K562 (cell line): Measurements from ENCODE around the gene PDCD7. TPM values are rescaled to one million over a fixed set of nuclear protein-coding genes. Genes with fewer than 3 reads are reported as not detected.

Experiments
- ATAC-seq: fragments of 200-7000 bp; cut with Tn5 transposase; 3 replicates; pipeline ENCODE4 v1.9.1; 2020; ENCODE audit warnings: moderate library complexity
- BruUV-seq: library from RNA; stranded (reverse); fragments of 400-500 nt; replicated peaks from 2 replicates; lab custom pipeline; 2021; lab: Mats Ljungman, UMichigan
- CTCF ChIA-PET: fragments of 300-600 bp; formaldehyde crosslinking; extraction: SDS; loops from one replicate; lab custom pipeline; 2021; ENCODE audit warnings: low intra/inter-chr PET ratio; lab: Yijun Ruan, JAX
- POLR2A ChIA-PET: fragments of 300-600, 350-650 bp; sonication (Branson Sonifier 250); formaldehyde crosslinking; extraction: SDS; loops from one replicate; lab custom pipeline; 2021; ENCODE audit warnings: antibody characterized with exemption, inconsistent platforms; lab: Yijun Ruan, JAX
- DNase-seq, 4 experiments: peaks; one replicate each; pipeline versions ENCODE4 v3.0.0 to v3.0.0-alpha.2; 2011 to 2018; ENCODE audit warnings: low spot score in 3 of 4, mixed read lengths in 3 of 4; ENCODE audit errors: extremely low read depth in 1 of 4
- FAIRE-seq: peaks from 2 replicates; lab custom pipeline; 2011; peaks lifted over from hg19 to GRCh38; lab: Jason Lieb, UNC
- H2AFZ ChIP-seq: 2 replicates; pipeline ENCODE4 v1.6.0; 2011; ENCODE audit warnings: low read depth, low read length, control low read depth, inconsistent platforms
- H3K27ac ChIP-seq: fragments of 200-600 bp; 3 replicates; pipeline ENCODE4 v1.8.0; 2011; ENCODE audit warnings: low read depth, mild to moderate bottlenecking, control low read depth, inconsistent platforms, low read length, moderate library complexity, mixed read lengths; ENCODE audit errors: extremely low read depth
- H3K27me3 ChIP-seq, 2 experiments: fragments of 300-600 bp in 1 of 2; 2 replicates in 1 of 2; 3 replicates in 1 of 2; pipeline versions ENCODE4 v1.6.0 to v1.8.0; 2011; ENCODE audit warnings: inconsistent platforms in 2 of 2, low read length in 2 of 2, mild to moderate bottlenecking in 1 of 2, mixed read lengths in 1 of 2, moderate library complexity in 1 of 2; ENCODE audit not compliant: control insufficient read depth in 2 of 2, insufficient read depth in 2 of 2
- H3K36me3 ChIP-seq: fragments of 300-600 bp; 3 replicates; pipeline ENCODE4 v1.8.0; 2011; ENCODE audit warnings: mild to moderate bottlenecking, low read length, inconsistent platforms; ENCODE audit not compliant: control insufficient read depth, insufficient read depth
- H3K4me1 ChIP-seq, 2 experiments: fragments of 200-600 bp in 1 of 2; replicated peaks in 1 of 2; 2 replicates in 1 of 2; 3 replicates in 1 of 2; pipeline versions ENCODE4 v1.5.1 to v1.8.0; 2011; ENCODE audit warnings: inconsistent platforms in 2 of 2, low read length in 2 of 2, mild to moderate bottlenecking in 1 of 2, mixed read lengths in 1 of 2, moderate library complexity in 1 of 2; ENCODE audit not compliant: control insufficient read depth in 2 of 2, insufficient read depth in 2 of 2
- H3K4me2 ChIP-seq: 2 replicates; pipeline ENCODE4 v1.6.1; 2011; ENCODE audit warnings: low read length, control low read depth, inconsistent platforms, mixed read lengths; ENCODE audit not compliant: insufficient read depth
- H3K4me3 ChIP-seq: fragments of 200-600 bp; sonication (generic), shearing (Covaris generic); 2 replicates; pipeline ENCODE4 v1.5.1; 2016; ENCODE audit warnings: control low read depth, inconsistent platforms
- H3K79me2 ChIP-seq: fragments of 200-600 bp; 3 replicates; pipeline ENCODE4 v1.8.0; 2011; ENCODE audit warnings: low read length, inconsistent platforms; ENCODE audit not compliant: control insufficient read depth, insufficient read depth
- H3K9ac ChIP-seq, 2 experiments: 2 replicates each; pipeline versions ENCODE4 v1.6.0 to v1.6.1; 2011; ENCODE audit warnings: low read depth in 2 of 2, low read length in 2 of 2, control low read depth in 1 of 2, inconsistent platforms in 1 of 2, mild to moderate bottlenecking in 1 of 2, mixed read lengths in 1 of 2; ENCODE audit not compliant: insufficient read depth in 1 of 2
- H3K9me1 ChIP-seq: one replicate; pipeline ENCODE4 v1.6.0; 2011; ENCODE audit warnings: inconsistent platforms, mild to moderate bottlenecking, low read length, moderate library complexity; ENCODE audit not compliant: control insufficient read depth, insufficient read depth
- H3K9me3 ChIP-seq: replicated peaks from 2 replicates; pipeline ENCODE4 v1.5.1; 2011; ENCODE audit warnings: low read depth, low read length, inconsistent platforms; ENCODE audit not compliant: control insufficient read depth, insufficient read depth
- H4K20me1 ChIP-seq: replicated peaks from 2 replicates; pipeline ENCODE4 v1.6.1; 2011; ENCODE audit warnings: low read length, inconsistent platforms, mixed read lengths; ENCODE audit not compliant: control insufficient read depth, insufficient read depth
- WGBS: fragments of 100-300 bp; shearing (Covaris generic); methylation state at CpG from one replicate; pipeline ENCODE4 v1.1.6; 2016; ENCODE audit warnings: low coverage, mixed read lengths; ENCODE audit not compliant: insufficient coverage; ENCODE audit errors: missing lambda C conversion rate; 5-methylcytosine and 5-hydroxymethylcytosine counted together
- in situ Hi-C: fragments of 300-500 bp; cut with MboI; formaldehyde crosslinking; loops from 4 replicates; pipeline ENCODE4 v1.15.0; 2018; ENCODE audit warnings: inconsistent platforms, mixed read lengths
- intact Hi-C: fragments of 100-400 bp; cut with micrococcal nuclease; formaldehyde crosslinking; loops from 2 replicates; pipeline ENCODE4 v1.14.2; 2022
- polyA plus RNA-seq, 8 experiments: library from polyadenylated mRNA; depleted of rRNA in 4 of 8; stranded (reverse) in 5 of 8; unstranded in 3 of 8; fragments of >200 nt; fragmentation: Nextera tagmentation in 2 of 8; fragmentation: Illumina TruSeq in 1 of 8; extraction: Ambion mirVana in 2 of 8; extraction: Trizol in 1 of 8; gene quantifications; 2 replicates each; pipeline versions ENCODE4 v1.2.1 to v1.2.3, GENCODE V29; 2011 to 2014; ENCODE audit warnings: inconsistent platforms in 1 of 8, missing spikeins in 1 of 8
- total RNA-seq, 7 experiments: library from RNA; depleted of rRNA in 6 of 7; stranded (reverse); fragments of >200 nt in 6 of 7; fragmentation: Illumina TruSeq in 2 of 7; extraction: Trizol in 2 of 7; gene quantifications; 2 replicates each; pipeline versions ENCODE4 v1.2.1 to v1.2.3, GENCODE V29; 2011 to 2021; ENCODE audit warnings: low replicate concordance in 1 of 7
- TF ChIP-seq, protein P1 (sequence below): fragments of 450-650 bp; IDR thresholded peaks from 2 replicates; pipeline ENCODE4 v1.6.1; 2018; ENCODE audit not compliant: partially characterized antibody

Gene PDCD7
- total and polyA plus RNA-seq, 9 of the 15 experiments (the other 6 are each of a cell fraction or from before 2014, with no cell fraction given), result 11.8 to 30.2 (median 18.8) TPM

DNA sequence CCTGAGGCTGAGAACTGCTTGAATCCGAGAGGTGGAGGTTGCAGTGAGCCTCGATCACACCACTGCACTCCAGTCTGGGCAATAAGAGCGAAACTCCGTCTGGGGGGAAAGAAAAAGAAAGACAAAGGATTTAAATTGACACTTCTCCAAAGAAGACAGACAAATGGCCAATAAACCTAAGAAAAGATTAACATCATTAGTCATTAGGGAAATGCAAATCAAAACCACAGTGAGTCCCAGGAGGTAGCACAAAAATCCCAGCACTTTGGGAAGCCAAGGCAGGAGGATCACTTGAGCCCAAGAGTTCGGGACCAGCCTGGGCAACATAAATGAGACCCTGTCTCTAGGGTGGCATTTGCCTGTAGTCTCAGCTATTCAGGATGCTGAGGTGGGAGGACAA is 38.9 kb upstream of the PDCD7 start:
- Histone ChIP-seq H3K9me1 (no peaks in the 10 kb centered on the region), H3K4me3 (no peak overlapping the region), H3K9ac (no peak overlapping the region), H3K4me1 (no peaks in the 10 kb centered on the region), H3K79me2 (peaks cover 2% of the 10 kb centered on the region; the same call in 1 of the 3 replicates), H2AFZ (no peak overlapping the region), H3K9me3 (no peaks in the 10 kb centered on the region), H3K27ac (no peak overlapping the region)
- ATAC-seq (no peak), DNase-seq (no peak), FAIRE-seq (no peak)
- no TSS peak for BruUV-seq
- 98% methylated on average over 5 of the region's 5 CpGs for WGBS
- CTCF ChIA-PET, result no interaction called here
- in situ Hi-C loops (no loop called here), intact Hi-C loops (no loop called here)
- POLR2A ChIA-PET, result interaction anchor here (0.7 to 1.3 kb wide), 4 partner anchors 12 to 132 kb away, joined by 3 to 5 read pairs (median 4); partner anchors contain the start of gene CLPX
- TF ChIP-seq, protein P1, sequence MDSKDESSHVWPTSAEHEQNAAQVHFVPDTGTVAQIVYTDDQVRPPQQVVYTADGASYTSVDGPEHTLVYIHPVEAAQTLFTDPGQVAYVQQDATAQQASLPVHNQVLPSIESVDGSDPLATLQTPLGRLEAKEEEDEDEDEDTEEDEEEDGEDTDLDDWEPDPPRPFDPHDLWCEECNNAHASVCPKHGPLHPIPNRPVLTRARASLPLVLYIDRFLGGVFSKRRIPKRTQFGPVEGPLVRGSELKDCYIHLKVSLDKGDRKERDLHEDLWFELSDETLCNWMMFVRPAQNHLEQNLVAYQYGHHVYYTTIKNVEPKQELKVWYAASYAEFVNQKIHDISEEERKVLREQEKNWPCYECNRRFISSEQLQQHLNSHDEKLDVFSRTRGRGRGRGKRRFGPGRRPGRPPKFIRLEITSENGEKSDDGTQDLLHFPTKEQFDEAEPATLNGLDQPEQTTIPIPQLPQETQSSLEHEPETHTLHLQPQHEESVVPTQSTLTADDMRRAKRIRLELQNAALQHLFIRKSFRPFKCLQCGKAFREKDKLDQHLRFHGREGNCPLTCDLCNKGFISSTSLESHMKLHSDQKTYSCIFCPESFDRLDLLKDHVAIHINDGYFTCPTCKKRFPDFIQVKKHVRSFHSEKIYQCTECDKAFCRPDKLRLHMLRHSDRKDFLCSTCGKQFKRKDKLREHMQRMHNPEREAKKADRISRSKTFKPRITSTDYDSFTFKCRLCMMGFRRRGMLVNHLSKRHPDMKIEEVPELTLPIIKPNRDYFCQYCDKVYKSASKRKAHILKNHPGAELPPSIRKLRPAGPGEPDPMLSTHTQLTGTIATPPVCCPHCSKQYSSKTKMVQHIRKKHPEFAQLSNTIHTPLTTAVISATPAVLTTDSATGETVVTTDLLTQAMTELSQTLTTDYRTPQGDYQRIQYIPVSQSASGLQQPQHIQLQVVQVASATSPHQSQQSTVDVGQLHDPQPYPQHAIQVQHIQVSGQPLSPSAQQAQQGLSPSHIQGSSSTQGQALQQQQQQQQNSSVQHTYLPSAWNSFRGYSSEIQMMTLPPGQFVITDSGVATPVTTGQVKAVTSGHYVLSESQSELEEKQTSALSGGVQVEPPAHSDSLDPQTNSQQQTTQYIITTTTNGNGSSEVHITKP, result no peak
- TF ChIP-seq, all 486 proteins: peak for 0
- Histone ChIP-seq H3K36me3 (peaks cover 65% of the 10 kb centered on the region; the same call in 2 of the 3 replicates), H4K20me1 (no peaks in the 10 kb centered on the region), H3K27me3 (no peaks in the 10 kb centered on the region), H3K4me2 (no peak overlapping the region)
